Left hindlimb (tissue), 1 donor: ENCODE results near the gene BCAP31.
"Not testable (repeated sequence)": the region's sequence is repeated elsewhere in the genome, so short reads cannot be mapped to it uniquely, and the experiment has no call there.

Experiments used
- DNase-seq: peaks from one replicate; pipeline ENCODE4 v3.0.0-alpha.2; 2018

BCAP31 gene

GRCh38 chrX:153707406-153707805 is 16.8 kb downstream of the BCAP31 start:
- DNase-seq = no peak

GRCh38 chrX:153706799-153707198 is 17.4 kb downstream of the BCAP31 start:
- DNase-seq = no peak

- DNase-seq = not testable (repeated sequence)
These were observed 18.7 kb downstream of the BCAP31 start for GRCh38 chrX:153705403-153706060.

- DNase-seq = not testable (repeated sequence)
These were observed 19.4 kb downstream of the BCAP31 start for GRCh38 chrX:153704631-153705402.

- no peak for DNase-seq
These were observed 20.1 kb downstream of the BCAP31 start for GRCh38 chrX:153704021-153704526.

- no peak for DNase-seq
These were observed 21.2 kb downstream of the BCAP31 start for GRCh38 chrX:153703036-153703370.

- no peak for DNase-seq
These were observed 21.7 kb downstream of the BCAP31 start for GRCh38 chrX:153702336-153703035.

GRCh38 chrX:153701706-153702105 is 22.5 kb downstream of the BCAP31 start:
- DNase-seq = no peak

- no peak for DNase-seq
These were observed 23.2 kb downstream of the BCAP31 start for GRCh38 chrX:153700967-153701366.

- no peak for DNase-seq
These were observed 23.7 kb downstream of the BCAP31 start for GRCh38 chrX:153700376-153700945.

GRCh38 chrX:153699784-153700371 is 24.3 kb downstream of the BCAP31 start:
- DNase-seq = not testable (repeated sequence)

GRCh38 chrX:153699210-153699783 is 24.9 kb downstream of the BCAP31 start:
- not testable (repeated sequence) for DNase-seq

- DNase-seq = no peak
These were observed 26.0 kb downstream of the BCAP31 start for GRCh38 chrX:153697924-153698865.

- not testable (repeated sequence) for DNase-seq
These were observed 27.0 kb downstream of the BCAP31 start for GRCh38 chrX:153696986-153697722.

- not testable (repeated sequence) for DNase-seq
These were observed 27.6 kb downstream of the BCAP31 start for GRCh38 chrX:153696538-153696937.

- no peak for DNase-seq
These were observed 28.1 kb downstream of the BCAP31 start for GRCh38 chrX:153696100-153696499.

- no peak for DNase-seq
These were observed 29.4 kb downstream of the BCAP31 start for GRCh38 chrX:153694687-153695270.

GRCh38 chrX:153694256-153694655 is 29.9 kb downstream of the BCAP31 start:
- not testable (repeated sequence) for DNase-seq

GRCh38 chrX:153693216-153694086 is 30.7 kb downstream of the BCAP31 start:
- no peak for DNase-seq
